HG03558 (cell line): ENCODE results near the gene ARMH1.
"Not testable (repeated sequence)": the region's sequence is repeated elsewhere in the genome, so short reads cannot be mapped to it uniquely, and the experiment has no call there.

Experiments
- ATAC-seq: cut with Tn5 transposase; IDR thresholded peaks from one replicate; pipeline ENCODE4 v1.9.1; 2021; ENCODE audit warnings: moderate number of reproducible peaks; ENCODE audit not compliant: unreplicated experiment; ENCODE audit errors: extremely low read depth

Gene ARMH1

DNA sequence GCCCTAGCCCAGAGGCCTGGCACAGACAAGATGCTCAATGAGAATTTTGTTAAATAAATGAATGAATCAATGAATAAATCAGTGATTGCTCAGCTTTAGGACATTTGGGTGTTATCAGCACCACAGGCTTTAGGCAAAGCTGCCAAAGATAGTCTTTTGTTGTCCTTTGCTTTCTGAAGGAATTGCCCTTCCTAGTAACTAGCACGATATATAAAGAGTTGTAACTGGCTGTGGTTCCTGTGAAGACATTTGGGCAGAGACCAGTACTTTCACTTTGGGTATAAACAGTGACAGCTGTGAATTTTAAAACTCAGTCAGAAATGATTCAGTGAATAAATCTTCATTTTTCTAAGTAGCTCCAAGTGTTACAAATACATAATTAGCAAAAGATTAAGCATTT lies 43.1 kb downstream of the ARMH1 start:
- no peak for ATAC-seq

DNA sequence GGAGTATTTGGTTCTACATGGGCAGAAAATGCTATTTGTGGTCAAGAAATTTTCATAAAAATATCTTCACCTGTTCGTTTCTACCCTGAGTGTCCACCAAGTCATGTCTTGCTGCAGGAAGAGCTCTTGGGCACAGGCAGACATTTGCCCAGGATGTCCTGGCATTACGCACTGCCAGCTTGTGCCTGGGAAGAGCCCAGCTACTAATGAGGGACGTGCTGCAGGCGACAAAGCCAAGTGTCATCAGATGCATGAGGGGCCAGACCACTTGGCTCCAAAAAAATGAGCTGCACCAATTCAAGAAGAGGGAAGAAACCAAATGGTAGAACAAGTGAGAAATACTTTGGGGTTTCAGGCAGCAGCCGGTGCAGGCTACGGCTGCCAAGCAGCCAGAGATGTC lies 43.6 kb downstream of the ARMH1 start:
- ATAC-seq: no peak

DNA sequence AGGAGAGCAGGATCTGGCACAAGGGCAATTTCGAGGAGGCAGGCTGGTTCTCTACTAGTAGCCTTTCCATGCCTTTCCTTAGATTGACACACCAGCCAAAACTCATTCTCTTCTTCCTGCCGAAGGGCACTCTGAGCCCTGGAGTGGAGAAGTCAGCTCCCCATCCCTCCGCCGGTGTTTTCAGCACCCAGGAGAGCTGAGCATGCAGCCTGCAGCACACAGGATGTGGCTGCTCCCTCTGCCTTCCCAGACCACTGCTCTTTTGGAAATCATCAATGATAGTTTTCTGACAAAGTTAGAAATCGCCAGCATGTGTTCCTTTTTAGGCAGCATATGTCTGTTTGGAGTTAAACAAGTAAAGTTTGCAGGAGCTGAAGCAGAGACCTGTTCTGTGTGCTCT lies 44.8 kb downstream of the ARMH1 start:
- no peak for ATAC-seq

DNA sequence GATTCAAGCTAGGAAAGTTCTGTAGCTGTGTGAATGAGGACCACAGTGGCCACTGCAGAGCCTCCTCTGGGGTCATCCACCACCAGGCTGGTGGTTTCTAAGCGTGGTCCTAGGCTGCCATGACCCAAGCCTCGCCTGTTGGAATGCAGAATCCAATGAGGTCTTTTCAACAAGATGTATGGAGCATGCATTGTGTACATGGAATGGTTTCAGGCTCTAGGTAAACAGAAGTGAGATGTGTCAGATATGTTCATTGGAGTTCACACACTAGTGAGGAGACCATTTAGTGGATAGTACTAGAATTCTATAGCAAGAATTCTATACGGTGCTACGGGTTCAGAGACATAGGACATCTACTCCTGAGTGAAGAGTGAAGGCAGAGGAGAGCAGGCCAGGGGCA lies 45.8 kb downstream of the ARMH1 start:
- ATAC-seq: no peak

DNA sequence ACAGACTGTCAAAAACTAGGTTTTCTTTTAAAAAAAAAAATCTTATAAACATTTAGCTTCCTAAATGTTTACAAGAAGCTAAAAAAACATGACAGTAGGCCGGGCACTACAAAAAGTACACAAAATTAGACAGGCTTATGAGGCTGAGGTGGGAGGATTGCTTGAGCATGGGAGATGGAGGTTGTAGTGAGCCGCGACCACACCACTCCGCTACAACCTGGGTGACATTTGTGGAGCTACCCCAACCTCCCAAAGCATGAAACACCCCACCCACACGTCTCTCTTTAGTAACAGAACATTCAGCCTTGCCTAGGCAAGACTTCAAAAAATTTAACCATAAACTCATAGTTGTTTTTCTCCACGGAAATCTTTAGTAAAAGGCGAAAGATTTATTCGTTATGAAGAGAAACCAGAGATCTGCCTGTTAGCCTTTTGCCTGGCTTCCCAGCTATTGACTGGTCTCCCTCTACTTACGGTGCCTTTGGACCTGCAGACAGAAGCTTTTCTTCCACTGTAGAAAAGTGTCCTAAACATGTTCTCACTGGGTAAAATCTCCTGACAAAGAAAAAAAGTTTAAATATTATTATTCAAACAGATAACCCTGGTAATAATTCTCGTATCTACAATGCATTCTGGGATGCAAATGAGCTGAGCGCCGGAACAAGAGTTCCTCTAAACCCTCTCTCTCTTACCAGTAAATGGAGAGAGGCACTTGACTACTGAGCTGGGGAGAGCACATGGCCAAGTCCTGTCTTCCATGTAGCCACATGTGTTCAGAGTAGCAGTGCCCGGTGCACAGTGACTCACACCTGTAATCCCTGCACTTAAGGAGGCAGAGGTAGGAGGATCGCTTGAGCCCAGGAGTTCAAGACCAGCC lies 47.2 kb downstream of the ARMH1 start:
- ATAC-seq: peak; percentile 65

DNA sequence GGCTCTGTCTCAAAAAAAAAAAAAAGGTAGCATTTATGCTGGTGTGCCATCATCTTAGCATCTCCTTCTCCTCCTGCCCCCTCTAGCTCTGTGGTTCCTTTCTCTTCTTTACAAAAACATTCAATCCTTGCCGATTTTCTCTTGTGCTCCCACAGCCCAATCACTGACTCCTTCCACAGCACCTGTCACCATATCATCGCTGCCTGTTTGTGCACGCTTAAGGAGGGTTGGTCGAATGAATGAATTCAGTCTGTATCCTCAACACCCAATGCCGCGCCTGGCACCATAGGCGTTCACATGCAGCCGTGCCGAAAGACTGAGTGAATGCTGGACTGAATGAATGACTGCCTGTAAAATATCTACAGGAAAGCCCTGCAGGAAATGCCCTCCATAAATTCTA lies 48.5 kb downstream of the ARMH1 start:
- no peak for ATAC-seq

DNA sequence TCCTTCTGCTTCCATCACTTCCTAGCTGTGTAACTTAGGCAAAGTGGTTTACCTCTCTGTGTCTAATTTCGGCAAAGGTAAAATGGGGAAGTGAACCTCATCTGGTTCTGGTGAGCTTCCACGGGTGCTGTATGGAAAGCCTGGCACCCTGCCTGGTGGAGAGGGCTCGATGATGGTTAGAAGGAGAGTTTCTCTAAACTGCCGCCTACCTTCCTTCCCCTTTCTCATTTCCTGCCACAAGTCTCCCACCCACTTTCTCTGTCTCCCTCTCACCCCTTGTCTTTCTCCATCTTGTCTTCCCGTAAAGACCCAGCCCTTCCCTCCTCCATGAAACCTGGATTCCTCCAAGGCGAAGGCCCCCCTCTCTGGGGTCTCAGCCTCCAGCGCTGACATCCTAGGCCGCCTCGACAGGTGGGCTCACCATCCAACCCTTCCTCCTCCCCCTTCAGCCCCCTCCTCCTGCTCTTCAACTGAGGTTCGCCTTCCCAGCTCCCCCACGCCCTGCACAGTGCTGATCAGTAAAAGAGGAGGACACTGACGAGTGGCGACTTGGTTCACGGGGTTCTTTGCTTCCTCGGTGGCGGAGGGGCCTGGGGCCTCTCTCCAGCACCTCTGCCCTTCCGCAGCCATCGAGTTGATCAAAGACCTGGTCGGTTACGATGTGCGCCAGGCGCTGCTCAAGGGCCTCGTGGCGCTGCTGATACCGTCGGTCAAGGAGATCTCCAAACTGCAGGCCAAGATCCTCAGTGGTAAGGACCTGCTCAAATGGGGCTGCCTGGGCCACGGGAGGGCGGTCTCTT lies 49.2 kb downstream of the ARMH1 start:
- ATAC-seq: no peak

DNA sequence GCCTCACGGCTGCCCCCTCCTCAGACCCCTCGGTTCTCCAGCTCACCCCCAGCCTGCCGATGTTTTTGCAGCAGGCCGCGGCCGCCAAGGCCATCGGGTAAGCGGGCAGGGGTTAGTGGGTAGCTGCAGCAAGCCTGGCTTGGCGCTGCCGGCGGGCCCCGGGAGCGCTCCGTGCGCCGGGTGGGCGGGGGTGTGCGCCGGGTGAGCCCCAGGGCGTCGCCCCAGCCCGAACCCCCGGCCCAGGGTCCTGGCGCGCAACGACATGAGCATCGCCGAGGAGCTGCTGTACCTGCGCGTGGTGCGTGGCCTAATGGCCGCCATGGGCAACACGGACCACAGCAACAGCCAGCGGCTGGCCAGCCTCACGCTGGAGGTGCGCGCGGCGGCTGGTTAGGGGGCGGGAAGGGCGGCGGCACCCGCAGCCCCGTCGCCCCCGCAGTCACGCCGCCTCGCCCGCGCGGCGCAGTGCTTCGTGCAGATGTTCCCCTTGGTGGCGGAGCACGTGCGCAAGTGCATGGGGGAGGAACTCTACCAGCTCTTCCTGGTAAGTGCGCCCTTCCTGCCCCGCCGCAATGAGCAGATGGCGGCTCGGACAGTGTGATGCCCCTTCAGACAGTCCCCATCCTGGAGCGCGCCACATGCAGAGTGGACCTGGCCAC lies 49.9 kb downstream of the ARMH1 start:
- ATAC-seq: no peak

DNA sequence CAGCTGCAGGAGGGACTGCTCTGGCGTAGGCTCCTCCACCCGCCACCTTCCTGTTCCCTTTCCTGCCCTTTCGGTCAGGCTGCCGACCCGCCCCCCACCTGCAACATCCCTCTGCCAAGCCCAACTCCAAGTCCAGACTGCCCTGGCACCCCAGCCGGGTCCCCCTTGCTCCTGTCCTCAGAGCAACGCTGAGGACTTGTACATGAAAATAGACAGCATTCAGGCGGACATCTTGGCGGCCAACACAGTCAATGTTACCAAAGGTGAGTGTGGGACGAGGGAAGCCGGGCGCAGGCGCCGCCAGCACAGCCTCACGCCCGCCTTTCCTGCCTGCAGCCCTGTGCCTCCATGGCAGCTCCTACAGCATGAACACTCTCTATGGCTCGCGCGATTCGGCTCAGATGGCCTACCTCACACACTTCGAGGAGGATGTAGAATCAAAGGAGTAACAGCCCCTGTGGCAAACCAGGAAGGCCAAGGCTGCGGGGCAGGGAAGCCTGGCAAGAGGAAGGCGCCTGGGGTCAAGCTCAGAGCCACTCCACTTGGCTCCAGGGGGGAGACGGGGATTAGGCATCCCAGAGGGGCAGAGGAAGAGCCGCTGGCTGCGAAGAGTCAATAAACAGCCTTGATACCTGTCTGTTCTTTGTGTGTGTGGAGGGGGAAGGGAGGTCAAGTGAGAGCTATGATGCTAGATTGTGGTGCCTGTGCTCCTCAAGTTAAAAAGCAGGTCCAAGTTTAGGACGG lies 50.6 kb downstream of the ARMH1 start:
- no peak for ATAC-seq

DNA sequence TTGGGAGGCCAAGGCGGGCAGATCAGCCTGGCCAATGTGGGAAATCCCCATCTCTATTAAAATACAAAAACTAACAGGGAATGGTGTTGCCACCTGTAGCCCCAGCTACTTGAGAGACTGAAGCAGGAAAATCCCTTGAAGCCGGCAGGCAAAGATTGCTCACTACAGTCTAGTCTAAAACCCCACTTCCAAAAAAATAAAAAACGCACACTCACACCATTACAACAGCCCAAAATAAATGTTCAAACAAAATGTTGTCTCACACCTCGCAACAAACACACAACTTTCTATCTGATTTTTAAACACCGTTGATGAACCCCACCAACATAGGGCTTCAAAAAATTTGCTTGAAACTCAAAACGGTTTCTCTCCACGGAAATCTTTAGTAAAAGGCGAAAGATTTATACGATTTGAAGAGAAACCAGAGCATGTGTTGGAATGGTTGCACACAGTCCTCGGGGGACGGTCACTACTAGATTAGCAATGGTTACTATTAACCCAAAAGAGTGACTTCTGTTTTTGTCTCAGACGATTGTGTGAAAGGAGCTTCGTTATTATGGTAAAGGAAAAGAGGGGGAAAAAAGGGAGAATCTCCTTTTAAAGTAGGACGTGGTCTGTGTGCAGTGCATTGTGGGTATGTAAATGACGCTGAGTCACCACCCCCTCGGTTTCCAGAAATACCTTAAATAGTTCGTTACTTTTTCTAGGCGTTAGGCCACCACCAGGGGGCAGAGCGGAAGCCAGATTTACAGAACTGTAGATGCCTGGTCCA lies 56.4 kb downstream of the ARMH1 start, which contains the start of gene RNU5D-1:
Gene RNU5D-1 (minus strand): TSS at position 430 of the 772 bp plus-strand sequence.
- ATAC-seq: peak; percentile 65

DNA sequence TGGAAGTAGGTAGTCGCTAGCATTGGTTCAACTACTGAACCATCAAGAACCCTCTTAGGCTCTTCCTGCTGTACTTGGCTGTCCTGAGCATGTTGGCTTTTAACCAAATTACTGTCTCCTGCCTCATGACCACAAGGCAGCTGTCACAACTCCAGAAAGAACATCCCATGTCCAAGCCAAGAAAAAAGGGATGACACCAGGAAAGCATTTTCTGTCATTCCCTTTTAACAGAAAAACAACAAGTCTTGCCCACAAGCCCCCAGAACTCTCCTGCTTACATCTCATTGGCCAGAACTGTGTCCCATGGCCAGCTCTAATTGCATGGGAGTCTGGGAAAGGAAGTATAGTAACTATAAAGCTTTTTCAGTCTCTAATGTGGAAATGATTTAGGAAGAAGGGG lies 58.9 kb downstream of the ARMH1 start:
- no peak for ATAC-seq

DNA sequence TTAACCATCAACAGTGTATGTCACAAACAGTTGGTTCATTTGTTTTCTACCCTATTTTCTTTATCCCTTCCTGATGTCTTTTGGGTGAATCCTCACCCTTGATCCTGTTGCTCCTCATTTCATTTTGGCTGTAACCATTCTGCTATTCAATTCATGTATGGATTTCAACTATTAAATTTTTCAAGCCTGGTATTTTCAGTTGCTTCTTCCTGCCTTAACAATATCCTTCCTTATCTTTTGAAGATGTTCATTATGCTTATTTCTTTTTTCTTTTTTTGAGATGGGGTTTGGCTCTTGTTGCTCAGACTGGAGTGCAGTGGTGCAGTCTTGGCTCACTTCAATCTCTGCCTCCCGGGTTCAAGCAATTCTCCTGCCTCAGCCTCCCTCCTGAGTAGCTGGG lies 59.3 kb downstream of the ARMH1 start:
- no peak for ATAC-seq

DNA sequence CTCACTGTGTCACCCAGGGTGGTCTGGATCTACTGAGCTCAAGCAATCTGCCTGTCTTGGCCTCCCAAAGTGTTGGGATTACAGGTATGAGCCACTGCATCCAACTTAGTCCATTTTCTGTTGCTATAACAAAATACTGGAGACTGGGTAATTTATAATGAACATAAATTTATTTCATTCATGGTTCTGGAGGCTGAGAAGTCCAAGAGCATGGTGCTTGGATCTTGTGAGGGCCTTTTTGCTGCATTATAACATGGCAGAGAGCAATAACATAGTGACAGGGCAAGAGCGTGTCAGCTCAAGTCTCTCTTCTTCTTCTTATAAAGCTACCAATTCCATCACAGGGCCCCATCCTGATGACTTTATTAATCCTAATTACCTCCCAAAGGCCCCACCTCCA lies 61.5 kb downstream of the ARMH1 start:
- ATAC-seq: no peak

DNA sequence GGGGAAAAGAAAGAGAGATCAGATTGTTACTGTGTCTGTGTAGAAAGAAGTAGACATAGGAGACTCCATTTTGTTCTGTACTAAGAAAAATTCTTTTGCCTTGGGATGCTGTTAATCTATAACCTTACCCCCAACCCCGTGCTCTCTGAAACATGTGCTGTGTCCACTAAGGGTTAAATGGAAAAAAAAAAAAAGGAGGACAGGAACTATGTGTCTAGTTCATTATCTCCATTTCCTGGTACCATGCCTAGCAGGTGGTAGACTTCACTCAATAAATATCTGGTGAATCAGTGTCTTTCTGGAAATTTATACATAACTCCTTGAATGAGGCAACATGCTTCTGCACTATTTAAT lies 64.4 kb downstream of the ARMH1 start:
- not testable (repeated sequence) for ATAC-seq

DNA sequence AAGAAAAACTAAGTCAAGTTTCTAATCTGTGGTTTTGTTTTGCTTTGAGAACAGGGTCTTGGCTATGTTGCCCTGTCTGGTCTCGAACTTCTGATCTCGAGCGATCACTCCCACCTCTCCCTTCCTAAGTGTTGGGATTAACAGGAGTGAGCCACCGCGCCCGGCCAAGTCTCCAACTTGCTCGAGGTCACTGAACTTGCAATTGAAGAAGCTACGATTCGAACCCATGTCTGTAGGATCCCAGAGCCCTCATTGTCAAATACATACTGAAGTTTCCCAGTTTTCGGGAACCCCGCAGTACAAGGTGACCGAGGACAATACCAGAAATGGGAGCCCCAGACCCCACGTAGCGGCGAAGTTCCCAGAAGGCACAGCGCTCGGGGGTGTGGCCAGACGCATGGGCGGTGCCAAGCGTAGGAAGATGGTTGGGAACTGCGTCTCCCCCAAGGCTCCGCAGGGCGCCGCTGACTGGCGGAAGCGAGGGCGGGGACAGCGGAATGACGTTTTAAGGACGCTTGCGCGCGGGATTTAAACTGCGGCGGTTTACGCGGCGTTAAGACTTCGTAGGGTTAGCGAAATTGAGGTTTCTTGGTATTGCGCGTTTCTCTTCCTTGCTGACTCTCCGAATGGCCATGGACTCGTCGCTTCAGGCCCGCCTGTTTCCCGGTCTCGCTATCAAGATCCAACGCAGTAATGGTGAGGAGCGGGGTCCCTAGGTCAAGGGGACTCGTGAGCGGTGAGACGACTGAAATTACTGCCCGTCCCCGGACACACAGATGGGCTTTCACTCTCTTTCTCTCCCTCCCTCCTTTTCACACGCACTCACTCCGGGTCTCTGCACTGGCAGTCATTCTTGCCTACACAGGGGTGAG lies 65.0 kb downstream of the ARMH1 start, which contains the start of gene KIF2C:
Gene KIF2C (plus strand): TSS at position 531 of the 872 bp plus-strand sequence. CDS start 96 bp downstream, at position 627.
- ATAC-seq: peak; percentile 67

DNA sequence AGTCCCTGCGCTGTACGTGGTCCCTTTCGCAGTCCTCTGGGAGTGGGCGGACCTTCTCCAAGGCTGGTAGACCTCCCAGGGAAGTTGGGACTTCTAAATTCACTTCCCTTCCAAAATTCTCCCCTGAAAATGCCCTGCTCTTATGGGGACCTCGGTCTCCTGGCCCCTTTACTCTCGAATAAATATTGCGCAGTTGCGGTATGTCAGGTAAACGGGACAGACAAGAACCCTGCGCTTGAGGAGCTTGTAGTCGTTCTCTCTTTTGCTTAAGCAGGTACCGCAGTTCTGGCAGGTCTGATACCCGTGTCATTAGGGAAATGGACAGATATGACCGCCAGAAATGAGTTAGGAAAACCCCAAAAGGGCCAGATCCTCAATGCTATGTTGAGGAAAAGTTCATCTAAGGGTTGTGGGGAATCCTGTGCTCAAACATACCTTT lies 65.7 kb downstream of the ARMH1 start:
- no peak for ATAC-seq

DNA sequence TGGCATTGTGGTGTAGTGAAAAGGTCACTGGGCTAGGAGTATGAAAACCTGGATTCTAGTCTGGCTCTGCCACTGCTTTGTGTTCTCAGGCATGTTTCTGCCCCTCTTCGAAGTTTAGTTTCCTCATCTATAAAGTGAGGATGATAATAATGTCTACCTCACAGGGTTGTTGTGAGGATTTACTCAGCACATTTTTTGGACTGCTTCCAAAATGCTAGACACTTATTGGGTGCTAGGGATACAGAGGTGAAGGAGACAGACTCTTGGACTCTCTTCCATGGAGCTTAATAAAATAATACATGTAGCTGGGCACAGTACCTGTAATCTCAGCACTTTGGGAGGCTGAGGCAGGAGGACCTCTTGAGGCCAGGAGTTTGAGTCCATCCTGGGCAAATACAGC lies 68.7 kb downstream of the ARMH1 start:
- ATAC-seq: no peak

DNA sequence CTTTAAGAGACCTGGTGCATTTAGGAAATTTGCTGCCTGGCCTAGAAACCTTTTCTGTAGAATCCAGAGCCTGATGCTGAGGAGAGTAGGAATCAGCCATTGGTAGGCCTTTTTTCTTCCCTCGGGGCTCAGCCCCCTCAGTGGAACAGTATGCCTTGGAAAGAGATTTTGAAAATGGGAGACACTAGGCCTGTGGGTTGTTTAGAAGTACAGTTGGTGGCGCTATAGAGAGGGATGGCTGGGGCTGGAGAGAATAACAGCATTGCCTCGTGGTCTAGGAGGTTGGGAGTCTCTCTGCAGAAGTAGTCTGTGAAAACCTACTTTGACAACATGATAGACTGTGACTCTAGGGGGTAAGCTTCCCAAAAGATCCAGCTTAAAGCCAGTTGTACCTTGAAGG lies 73.4 kb downstream of the ARMH1 start:
- ATAC-seq: no peak
